Pancreas (tissue), 10 donors: ENCODE measurements around the gene HTR1D. TPM values are rescaled to one million over a fixed set of nuclear protein-coding genes. Genes with fewer than 3 reads are reported as not detected.

Experiments used
- ATAC-seq, 4 donors: fragments of 200-7000 bp; cut with Tn5 transposase; one replicate each; pipeline versions ENCODE4 v1.8.0 to v1.9.1; 2020; ENCODE audit warnings: mild to moderate bottlenecking in 4 of 4, moderate library complexity in 4 of 4
- DNase-seq, 6 donors: peaks; one replicate each; pipeline ENCODE4 v3.0.0-alpha.2; 2020
- FAIRE-seq: peaks from 2 replicates; lab custom pipeline; 2012; peaks lifted over from hg19 to GRCh38; lab: Jason Lieb, UNC
- H3K27ac ChIP-seq, 4 donors: fragments of 200-600 bp; sonication (generic); 1 replicate in 3 of 4; 2 replicates in 1 of 4; pipeline versions ENCODE4 v1.5.0 to v1.8.0; 2020
- H3K27me3 ChIP-seq, 4 donors: fragments of 200-600 bp; one replicate each; pipeline ENCODE4 v1.8.0; 2021
- H3K36me3 ChIP-seq, 3 donors: fragments of 200-600 bp; sonication (generic) in 1 of 3; one replicate each; pipeline versions ENCODE4 v1.5.0 to v1.8.0; 2020 to 2021
- H3K4me1 ChIP-seq, 3 donors: fragments of 200-600 bp; one replicate each; pipeline ENCODE4 v1.8.0; 2021
- H3K4me3 ChIP-seq, 4 donors: fragments of 200-600 bp; sonication (generic) in 2 of 4; one replicate each; pipeline versions ENCODE4 v1.5.0 to v1.8.0; 2020 to 2021
- H3K9me3 ChIP-seq, 4 donors: fragments of 200-600 bp; one replicate each; pipeline ENCODE4 v1.8.0; 2021
- WGBS, 2 donors: extraction: QIAGEN DNeasy Blood & Tissue Kit; methylation state at CpG; one replicate each; pipeline ENCODE4 v1.1.7; 2013; 5-methylcytosine and 5-hydroxymethylcytosine counted together
- intact Hi-C, 3 donors: fragments of 100-400 bp; cut with DNase I; formaldehyde crosslinking; loops; one replicate each; pipeline versions ENCODE4 v1.11.1 to v1.14.2; 2022
- polyA plus RNA-seq, 2 donors: library from polyadenylated mRNA; stranded (reverse); fragments of 200-250 nt; gene quantifications; one replicate each; pipeline ENCODE4 v1.2.3, GENCODE V29; 2013
- total RNA-seq, 6 donors: library from RNA; stranded (reverse); fragmentation: NEBNext Ultra II Directional in 4 of 6; extraction: Animal tissue kit (Norgen Biotek cat#: 25700) in 4 of 6; gene quantifications; one replicate each; pipeline versions ENCODE4 v1.2.1 to v1.2.4, GENCODE V29; 2021 to 2023
- TF ChIP-seq, protein P1 (sequence below), 4 donors: fragments of 200-600 bp; sonication (generic) in 3 of 4; IDR thresholded peaks; one replicate each; pipeline versions ENCODE4 v1.5.0 to v1.8.0; 2021; ENCODE audit warnings: antibody characterized with exemption in 4 of 4
- donor health status: healthy with polysubstance abuse.
- donor health status: DM: no; HTN: no; CAD: no; lungs with moderate emphysema.
- donor health status: DM: no; HTN: no; CAD: no.
- donor health status: control.
- donor health status: control.
- donor health status: Bipolar disorder and iron deficiency.
- donor health status: DM: yes; HTN: yes; CAD: no.
- donor health status: DM: no; HTN: no; CAD: no.
- donor health status: DM: no; HTN: no; CAD: no.
- donor health status: DM: yes; HTN: yes; CAD: no.

Gene HTR1D
- total and polyA plus RNA-seq, 8 donors: 0.06 to 0.23 (median 0.17) TPM; not detected in 2

DNA sequence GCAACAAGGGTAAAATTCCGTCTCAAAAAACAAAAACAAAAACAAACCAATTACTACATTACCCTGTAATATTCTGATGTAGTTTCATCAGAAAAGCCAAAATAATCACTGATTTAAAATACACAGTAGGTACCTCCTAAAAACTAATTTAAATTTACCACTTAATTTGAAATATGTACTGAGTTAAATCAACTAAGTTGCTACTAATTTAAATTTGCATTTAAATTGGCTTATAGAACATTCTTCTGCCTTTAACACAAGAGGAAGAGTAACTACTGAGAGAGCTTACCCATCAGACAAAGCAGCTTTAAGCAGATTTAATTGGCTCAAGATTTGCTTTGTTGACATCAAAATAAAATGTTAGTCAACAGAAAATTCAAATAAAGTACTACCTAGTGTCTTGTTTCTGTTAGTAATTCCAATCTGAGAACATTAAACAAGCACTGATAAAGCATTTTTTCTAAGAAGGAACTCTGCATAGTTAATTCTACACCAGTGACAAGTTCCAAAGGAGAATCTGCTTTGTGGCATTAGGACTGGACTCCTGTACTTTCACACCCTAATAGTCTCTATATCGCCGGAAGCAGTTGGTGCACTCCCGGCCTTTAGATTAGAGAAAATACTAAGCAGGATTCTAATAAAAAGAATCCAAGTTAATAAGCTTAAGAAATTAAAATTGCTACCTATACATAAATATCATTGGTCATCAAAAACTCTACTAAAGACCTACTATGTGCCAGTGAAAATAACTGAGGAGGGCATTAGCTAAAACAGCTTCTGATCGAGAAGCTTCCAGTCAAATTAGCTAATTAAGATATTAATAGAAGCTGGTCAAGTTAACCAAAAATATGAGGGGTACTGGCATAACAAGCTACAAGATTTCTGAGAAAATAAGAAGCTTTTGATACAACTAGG, 57.1 kb downstream of the HTR1D start:
- H3K9me3 ChIP-seq: no peaks in the 10 kb centered on the region
- no peaks in the 10 kb centered on the region for H3K36me3 ChIP-seq
- H3K27ac ChIP-seq: no peak overlapping the region
- WGBS, 2 donors: 75 to 79% methylated on average over 5 of the region's 5 CpGs
- ATAC-seq (no peak), FAIRE-seq (no peak), DNase-seq (no peak)
- TF ChIP-seq, protein P1, sequence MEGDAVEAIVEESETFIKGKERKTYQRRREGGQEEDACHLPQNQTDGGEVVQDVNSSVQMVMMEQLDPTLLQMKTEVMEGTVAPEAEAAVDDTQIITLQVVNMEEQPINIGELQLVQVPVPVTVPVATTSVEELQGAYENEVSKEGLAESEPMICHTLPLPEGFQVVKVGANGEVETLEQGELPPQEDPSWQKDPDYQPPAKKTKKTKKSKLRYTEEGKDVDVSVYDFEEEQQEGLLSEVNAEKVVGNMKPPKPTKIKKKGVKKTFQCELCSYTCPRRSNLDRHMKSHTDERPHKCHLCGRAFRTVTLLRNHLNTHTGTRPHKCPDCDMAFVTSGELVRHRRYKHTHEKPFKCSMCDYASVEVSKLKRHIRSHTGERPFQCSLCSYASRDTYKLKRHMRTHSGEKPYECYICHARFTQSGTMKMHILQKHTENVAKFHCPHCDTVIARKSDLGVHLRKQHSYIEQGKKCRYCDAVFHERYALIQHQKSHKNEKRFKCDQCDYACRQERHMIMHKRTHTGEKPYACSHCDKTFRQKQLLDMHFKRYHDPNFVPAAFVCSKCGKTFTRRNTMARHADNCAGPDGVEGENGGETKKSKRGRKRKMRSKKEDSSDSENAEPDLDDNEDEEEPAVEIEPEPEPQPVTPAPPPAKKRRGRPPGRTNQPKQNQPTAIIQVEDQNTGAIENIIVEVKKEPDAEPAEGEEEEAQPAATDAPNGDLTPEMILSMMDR (IDR thresholded peaks at IDR 0.05): no peak
- H3K27me3 ChIP-seq: no peaks in the 10 kb centered on the region
- intact Hi-C loops: no loop called here
- no peak overlapping the region for H3K4me3 ChIP-seq
- peaks cover 0 to 5% (median 0%) of the 10 kb centered on the region in 3 donors for H3K4me1 ChIP-seq

DNA sequence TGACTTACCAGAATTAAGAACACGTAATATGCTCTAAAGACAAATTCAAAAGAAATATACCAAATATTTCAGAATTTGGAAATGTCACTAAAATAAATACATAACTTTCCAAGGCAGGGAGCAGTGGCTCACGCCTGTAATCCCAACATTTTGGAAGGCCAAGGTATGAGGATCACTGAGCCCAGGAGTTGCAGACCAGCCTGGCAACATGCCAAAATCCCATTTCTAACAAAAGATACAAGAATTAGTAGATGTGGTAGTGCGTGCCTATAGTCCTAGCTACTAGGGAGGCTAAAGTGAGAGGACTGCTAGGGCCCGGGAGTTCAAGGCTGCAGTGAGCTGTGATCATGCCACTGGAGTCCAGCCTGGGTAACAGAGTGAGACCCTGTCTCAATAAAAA, 60.4 kb downstream of the HTR1D start:
- TF ChIP-seq, protein P1 (IDR thresholded peaks at IDR 0.05): no peak
- H3K36me3 ChIP-seq: no peaks in the 10 kb centered on the region
- intact Hi-C loops: no loop called here
- FAIRE-seq (no peak), DNase-seq (no peak), ATAC-seq (no peak)
- H3K27ac ChIP-seq: no peak overlapping the region
- peaks cover 0 to 5% (median 0%) of the 10 kb centered on the region in 3 donors for H3K4me1 ChIP-seq
- WGBS, 2 donors: 96% methylated on average over 4 of the region's 4 CpGs
- H3K9me3 ChIP-seq: no peaks in the 10 kb centered on the region
- no peaks in the 10 kb centered on the region for H3K27me3 ChIP-seq
- H3K4me3 ChIP-seq: no peak overlapping the region

DNA sequence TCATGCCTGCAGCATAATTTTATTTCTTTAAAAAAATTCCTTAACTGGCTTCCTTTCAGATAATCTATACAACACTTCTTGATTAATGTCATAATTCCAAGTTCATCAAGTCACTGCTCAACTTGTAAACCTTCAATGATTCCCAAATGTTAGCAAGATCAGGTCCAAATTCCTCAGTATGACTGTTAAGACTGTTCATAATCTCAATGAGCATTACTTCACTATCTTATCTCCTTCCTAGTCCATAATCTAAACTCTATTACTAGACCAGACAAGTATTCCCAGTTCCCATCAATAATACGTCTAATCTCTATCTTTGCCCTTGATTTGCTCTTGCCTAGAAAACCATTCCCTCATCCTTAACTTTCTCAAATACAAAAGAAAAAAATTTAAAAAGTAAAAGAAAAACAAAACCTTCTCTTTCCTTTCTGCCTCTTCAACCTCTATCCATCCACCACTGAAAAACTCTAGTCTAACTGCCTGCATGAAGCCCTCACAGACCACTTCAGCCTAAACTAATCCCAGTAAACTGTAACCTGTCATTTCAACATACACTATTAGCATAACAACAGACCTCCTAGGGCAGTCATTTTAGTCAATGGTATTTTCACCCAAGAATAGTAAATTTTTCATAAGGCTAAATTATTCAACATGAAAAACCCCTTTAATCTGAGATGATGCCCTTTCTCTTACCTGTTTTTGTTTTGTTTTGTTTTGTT, 64.2 kb downstream of the HTR1D start:
- TF ChIP-seq, protein P1 (IDR thresholded peaks at IDR 0.05): no peak
- H3K9me3 ChIP-seq: no peaks in the 10 kb centered on the region
- FAIRE-seq: no peak
- no peak for DNase-seq
- WGBS, 2 donors: 16 to 22% methylated on average over 1 of the region's 1 CpG
- no peaks in the 10 kb centered on the region for H3K36me3 ChIP-seq
- peaks cover 0 to 14% (median 0%) of the 10 kb centered on the region in 3 donors for H3K4me1 ChIP-seq
- ATAC-seq: no peak
- H3K27me3 ChIP-seq: no peaks in the 10 kb centered on the region
- intact Hi-C loops: no loop called here
- no peak overlapping the region for H3K4me3 ChIP-seq
- H3K27ac ChIP-seq: no peak overlapping the region

- Histone ChIP-seq H3K9me3 (no peaks in the 10 kb centered on the region), H3K27me3 (no peaks in the 10 kb centered on the region), H3K36me3 (no peaks in the 10 kb centered on the region), H3K4me1 (peaks cover 0 to 16% (median 0%) of the 10 kb centered on the region in 3 donors), H3K4me3 (no peak overlapping the region), H3K27ac (no peak overlapping the region)
- DNase-seq (no peak), FAIRE-seq (no peak), ATAC-seq (no peak)
- 87 to 88% methylated on average over 5 of the region's 5 CpGs for WGBS, 2 donors
- TF ChIP-seq, protein P1 (IDR thresholded peaks at IDR 0.05): no peak
- intact Hi-C loops: no loop called here
Observed at GRCh38 chr1:23150742-23151141, 66.6 kb downstream of the HTR1D start.
